HG03175 (cell line): ENCODE measurements around the gene CHCHD1.
"Not testable (repeated sequence)": the region's sequence is repeated elsewhere in the genome, so short reads cannot be mapped to it uniquely, and the experiment has no call there.

ENCODE experiments used
- ATAC-seq: cut with Tn5 transposase; IDR thresholded peaks from one replicate; pipeline ENCODE4 v1.9.1; 2021; ENCODE audit warnings: mild to moderate bottlenecking, moderate library complexity; ENCODE audit not compliant: unreplicated experiment

Gene CHCHD1

GRCh38 chr10:73781879-73782748 lies at the start of gene CHCHD1:
Gene CHCHD1 (plus strand): TSS chr10:73782048. CDS start chr10:73782076, 28 bp downstream.
- ATAC-seq: peak; percentile 55

GRCh38 chr10:73732426-73732825 lies 49.4 kb upstream of the CHCHD1 start:
- ATAC-seq: no peak

- no peak for ATAC-seq
These were observed 48.8 kb upstream of the CHCHD1 start for GRCh38 chr10:73732931-73733623.

GRCh38 chr10:73734028-73734720 lies 47.7 kb upstream of the CHCHD1 start:
- ATAC-seq: no peak

- ATAC-seq: no peak
These were observed 47.0 kb upstream of the CHCHD1 start for GRCh38 chr10:73734796-73735305.

GRCh38 chr10:73740501-73741254 lies 41.2 kb upstream of the CHCHD1 start:
- not testable (repeated sequence) for ATAC-seq

- ATAC-seq: no peak
These were observed 39.5 kb upstream of the CHCHD1 start for GRCh38 chr10:73742454-73742734.

- no peak for ATAC-seq
These were observed 38.4 kb upstream of the CHCHD1 start for GRCh38 chr10:73743327-73743904.

GRCh38 chr10:73743905-73744663 lies 37.8 kb upstream of the CHCHD1 start, which contains the start of gene SEC24C:
Gene SEC24C (plus strand): TSS chr10:73744372. CDS start chr10:73746833, 2,461 bp downstream.
- ATAC-seq: peak; percentile 92

- ATAC-seq: peak; percentile 31
These were observed 37.2 kb upstream of the CHCHD1 start for GRCh38 chr10:73744664-73744975.

- ATAC-seq: no peak
These were observed 35.1 kb upstream of the CHCHD1 start for GRCh38 chr10:73746721-73747120.

- no peak for ATAC-seq
These were observed 31.0 kb upstream of the CHCHD1 start for GRCh38 chr10:73750819-73751218.

- no peak for ATAC-seq
These were observed 25.7 kb upstream of the CHCHD1 start for GRCh38 chr10:73756183-73756582.

GRCh38 chr10:73758704-73759511 lies 22.9 kb upstream of the CHCHD1 start:
- no peak for ATAC-seq

GRCh38 chr10:73759512-73760115 lies 22.2 kb upstream of the CHCHD1 start:
- peak; percentile 49 for ATAC-seq

GRCh38 chr10:73761781-73762180 lies 20.1 kb upstream of the CHCHD1 start:
- no peak for ATAC-seq

- no peak for ATAC-seq
These were observed 18.9 kb upstream of the CHCHD1 start for GRCh38 chr10:73762915-73763314.

- ATAC-seq: no peak
These were observed 18.5 kb upstream of the CHCHD1 start for GRCh38 chr10:73763343-73763742.
